Activated CD8-positive, alpha-beta memory T cell treated with anti-CD3 and anti-CD28 coated beads, Interleukin-2, amount 50 U/mL, for 4 hours (primary cell): ENCODE measurements around the gene TRMT2A.

Experiments used
- DNase-seq: peaks from one replicate; pipeline ENCODE4 v3.0.0-alpha.2; 2020

The TRMT2A gene

DNA sequence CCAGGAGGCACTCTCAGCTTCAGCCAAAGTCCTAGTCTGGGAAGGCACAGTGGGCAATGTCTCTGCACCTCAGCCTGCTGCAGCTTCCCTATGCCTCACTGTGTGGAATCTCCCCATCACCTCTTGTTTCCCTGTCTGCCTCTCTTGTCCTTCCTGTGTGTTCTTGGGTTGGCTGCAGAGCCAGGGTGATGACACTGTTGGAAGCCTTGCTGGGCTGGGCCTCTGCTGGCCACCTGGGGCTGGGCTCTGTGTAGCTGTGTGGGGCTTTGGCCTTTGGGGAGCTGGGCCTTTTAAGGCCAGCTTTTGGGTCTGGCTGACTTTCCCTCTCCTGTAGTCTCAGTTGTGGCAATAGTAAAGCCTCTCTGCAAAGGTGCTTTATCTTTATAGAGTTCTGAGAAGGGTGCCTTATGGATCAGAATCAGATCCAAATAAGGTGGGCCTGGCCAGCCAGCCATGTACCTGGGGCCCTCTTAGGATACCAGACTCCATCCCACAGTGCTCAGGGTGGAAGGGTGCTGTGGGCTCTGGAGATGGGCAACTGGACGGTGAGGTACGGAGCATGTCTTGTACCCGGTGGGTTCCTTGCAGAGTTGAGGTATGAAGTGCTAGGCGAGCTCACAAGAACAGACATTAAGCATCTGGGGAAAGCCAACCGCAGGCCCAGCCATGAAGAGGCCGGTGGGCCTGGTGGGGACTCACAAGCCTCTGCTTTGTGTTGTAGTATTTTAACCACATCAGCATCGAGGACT is 11.4 kb downstream of the TRMT2A start:
- no peak for DNase-seq

DNA sequence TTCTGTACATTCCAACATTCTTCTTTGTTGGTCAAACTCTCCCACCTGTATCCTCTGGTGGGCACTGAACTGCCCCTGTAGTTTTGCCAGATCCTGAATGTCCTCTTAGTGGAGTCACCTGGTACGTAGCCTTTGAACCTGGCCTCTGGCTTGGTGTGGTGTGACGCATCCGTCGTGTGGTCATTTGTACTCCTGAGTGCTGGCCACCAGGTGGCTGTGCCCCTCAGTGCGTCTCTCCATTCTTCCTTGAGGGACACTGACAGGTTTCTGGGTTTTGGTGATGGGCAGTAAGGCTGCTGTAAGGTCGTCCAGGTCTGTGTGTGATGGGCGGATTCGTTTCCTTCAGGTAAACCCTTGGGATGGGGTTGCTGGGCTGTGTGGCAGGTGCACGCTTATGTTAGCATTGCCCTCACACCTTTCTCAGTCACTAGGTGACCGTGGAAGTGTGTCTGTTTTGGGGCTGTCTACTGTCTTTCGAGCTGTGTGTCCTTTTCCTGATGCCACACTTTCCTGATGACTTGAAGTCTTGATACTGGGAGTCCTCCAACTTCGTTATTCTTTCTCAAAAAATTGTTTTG is 14.7 kb downstream of the TRMT2A start:
- no peak for DNase-seq

- no peak for DNase-seq
Measured at GRCh38 chr22:20101638-20102037, 15.4 kb downstream of the TRMT2A start.

DNA sequence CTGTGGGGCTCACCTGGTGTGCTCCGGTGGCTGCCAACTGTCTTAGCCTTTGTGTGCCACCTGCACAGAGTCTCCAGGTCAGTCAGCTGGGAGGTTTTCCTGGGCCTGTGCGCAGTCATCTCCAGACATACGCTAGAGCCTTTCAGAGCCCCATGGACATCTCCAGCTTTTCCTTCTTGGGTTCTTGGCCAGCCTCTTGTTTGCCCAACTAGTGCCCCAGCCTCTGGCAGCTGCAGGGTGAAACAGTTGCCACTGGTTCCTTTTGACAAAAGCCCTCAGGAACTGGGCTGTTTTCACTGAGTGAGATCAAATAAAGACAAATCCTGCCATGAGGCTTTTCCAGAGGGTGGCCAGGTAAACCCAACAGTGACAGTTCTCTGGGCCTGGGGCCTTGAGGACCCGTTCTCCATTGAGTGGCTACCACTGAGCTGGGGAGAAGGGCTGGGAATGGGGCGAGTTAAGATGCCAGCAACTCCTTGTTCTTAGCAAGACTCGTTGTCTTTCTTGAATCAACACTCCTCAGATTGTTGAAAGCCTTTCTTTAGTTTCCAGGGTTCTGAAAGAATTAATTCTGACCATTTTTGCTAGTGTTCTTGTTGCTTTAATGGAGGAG is 17.8 kb downstream of the TRMT2A start:
- no peak for DNase-seq

DNA sequence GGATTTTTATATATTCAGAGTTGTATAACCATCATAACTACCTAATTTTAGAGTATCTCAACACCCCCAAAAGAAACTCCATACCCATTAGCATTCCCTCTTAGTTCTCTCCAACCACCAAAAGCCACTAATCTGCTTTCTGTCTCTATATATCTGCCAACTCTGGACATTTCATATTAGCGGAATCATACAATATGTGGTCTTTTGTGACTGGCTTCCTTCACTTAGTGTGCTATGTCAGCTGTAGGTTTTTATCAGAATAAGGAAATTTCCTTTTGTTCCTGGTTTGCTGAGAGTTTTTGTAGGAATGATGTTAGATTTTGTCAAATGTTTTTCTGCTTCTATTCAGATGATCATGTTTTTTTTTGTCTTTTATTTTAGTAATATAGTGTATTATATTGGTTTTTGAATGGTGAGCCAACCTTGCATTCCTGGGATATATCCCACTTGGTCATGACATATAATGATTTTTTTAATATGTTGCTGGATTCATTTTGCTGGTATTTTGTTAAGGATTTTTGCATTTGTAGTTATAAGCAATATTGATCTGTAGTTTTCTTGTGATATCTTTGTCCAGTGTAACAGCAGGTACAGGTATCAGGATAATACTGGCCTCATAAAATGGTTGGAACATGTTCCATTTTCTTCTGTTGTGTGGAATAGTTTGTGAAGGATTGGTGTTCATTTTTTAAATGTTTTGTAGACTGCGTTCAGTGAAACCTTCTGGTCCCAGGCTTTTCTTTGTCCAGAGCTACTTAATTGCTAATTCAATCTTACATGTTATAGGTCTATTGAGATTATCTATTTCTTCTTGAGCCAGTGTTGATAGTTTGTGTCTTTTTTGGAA is 20.2 kb downstream of the TRMT2A start:
- no peak for DNase-seq

- no peak for DNase-seq
Measured at GRCh38 chr22:20095521-20095920, 21.5 kb downstream of the TRMT2A start.

GRCh38 chr22:20094197-20094807 is 22.7 kb downstream of the TRMT2A start:
- DNase-seq, result no peak

DNA sequence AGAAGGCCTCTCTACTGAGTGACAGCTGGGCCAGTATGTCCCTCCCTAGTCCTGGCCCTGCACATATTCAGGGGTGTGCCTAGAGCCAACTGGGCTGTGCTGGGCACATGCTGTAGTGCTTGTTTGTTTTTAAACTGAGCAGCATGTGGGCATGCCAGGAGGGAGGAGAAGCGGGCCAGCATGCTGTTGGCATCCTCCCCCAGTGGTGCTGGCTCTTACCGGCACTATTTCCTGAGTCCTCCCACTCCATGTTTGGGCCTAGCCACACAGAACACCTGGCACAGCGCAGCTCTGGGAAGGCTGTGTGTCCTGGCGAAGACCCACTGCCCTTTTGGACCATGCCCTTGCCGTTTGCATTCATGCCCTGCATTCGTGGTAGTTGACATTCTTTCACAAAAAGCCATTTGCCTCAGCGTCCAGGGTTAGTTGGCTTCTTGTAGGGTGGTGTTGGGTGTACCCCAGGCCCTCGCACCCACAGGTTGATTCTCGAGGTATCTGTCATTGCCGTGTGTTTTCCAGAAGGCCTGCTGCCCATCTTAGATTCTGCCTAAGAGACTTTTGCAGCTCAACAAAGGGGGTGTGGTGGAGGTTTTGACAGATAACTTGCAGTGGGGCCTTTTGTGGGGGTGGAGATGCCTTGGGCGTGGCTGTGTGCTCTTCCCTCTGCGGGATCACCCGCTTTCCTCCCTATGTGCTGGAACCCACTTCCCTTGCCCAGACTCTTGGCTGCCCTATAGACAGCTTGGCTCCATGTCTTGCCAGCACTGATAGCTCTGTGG is 23.4 kb downstream of the TRMT2A start:
- no peak for DNase-seq

DNA sequence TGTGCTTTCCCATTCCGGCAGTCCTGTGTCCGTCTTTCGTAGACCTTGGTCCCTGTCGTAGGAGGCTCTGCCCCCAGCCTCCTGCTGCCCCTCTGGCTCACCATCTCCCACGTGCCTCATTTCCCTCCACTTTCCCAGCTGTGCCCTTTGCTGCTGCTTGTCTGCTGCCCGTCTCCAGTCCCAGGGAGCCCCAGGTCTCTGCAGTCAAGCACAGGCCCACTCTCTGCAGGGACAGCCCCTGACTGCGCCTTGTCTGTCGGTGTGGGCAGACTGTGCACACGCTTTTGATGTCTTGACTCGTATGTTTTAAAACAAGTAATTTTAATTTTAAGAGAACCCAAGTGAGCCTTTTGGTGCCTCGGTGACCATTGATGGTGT is 24.6 kb downstream of the TRMT2A start:
- no peak for DNase-seq

DNA sequence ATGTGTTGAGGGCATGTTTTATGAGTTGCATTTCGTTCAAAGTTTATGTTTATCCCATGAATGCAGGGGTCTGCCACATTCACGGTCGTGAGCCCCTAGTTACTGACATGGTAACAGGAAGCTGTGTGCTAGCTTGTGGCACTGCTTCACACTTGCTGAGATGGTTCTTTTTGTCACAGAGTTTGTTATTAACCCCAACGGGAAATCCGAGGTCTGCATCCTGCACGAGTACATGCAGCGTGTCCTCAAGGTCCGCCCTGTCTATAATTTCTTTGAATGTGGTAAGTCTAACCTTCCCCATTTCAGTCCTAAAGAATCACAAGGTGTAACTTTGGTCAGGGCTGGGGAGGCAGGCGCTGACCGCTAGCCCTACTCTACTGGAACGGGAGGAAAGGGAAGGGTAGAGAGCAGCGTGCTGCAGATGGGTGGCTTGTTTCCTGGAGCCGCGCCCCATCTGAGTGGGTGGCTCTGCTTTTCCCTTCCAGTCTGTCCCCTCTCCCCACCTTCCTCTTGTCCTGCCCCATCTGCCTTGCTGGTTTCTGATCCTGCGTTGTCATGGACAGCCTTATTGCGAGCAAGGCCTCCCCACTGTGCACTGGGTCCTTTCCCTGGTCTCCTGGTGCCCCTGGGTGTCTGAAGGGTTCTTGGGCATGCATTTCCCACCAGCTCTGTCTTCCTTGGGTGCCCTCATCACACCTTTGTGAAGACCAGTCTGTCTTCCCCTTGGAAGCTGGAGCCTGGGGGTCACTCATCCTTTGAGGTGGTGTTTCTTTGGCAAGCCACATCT is 25.1 kb downstream of the TRMT2A start:
- no peak for DNase-seq

GRCh38 chr22:20090730-20091240 is 26.2 kb downstream of the TRMT2A start:
- no peak for DNase-seq

DNA sequence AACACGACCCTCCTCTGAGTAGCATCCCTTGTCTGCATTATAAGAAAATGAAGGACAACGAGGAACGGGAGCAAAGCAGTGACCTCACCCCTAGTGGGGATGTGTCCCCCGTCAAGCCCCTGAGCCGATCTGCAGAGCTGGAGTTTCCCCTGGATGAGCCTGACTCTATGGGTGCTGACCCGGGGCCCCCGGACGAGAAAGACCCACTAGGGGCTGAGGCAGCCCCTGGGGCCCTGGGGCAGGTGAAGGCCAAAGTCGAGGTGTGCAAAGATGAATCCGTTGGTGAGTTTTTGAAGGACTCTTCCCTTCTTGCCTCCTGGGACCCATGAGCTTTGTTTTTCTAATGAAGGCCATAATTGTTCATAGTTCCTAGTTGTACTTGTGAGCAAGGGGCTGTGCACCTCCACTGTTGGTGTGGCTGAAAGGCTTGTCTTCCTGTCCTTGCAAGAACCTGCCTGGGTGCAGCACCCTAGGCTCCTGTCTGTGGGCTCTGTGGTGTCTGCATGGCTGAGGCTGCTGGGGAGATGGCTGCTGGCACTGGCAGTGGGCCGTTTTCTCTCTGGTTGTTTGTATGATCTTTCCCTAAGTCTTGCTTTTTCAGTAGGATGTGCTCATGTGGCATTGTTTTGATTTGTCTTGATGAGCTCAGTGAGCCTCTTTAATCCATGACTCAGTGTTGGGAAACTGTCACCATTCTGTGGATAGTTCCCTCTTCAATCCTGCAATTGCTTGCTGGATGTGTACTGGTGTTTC is 26.9 kb downstream of the TRMT2A start:
- DNase-seq, result no peak

DNA sequence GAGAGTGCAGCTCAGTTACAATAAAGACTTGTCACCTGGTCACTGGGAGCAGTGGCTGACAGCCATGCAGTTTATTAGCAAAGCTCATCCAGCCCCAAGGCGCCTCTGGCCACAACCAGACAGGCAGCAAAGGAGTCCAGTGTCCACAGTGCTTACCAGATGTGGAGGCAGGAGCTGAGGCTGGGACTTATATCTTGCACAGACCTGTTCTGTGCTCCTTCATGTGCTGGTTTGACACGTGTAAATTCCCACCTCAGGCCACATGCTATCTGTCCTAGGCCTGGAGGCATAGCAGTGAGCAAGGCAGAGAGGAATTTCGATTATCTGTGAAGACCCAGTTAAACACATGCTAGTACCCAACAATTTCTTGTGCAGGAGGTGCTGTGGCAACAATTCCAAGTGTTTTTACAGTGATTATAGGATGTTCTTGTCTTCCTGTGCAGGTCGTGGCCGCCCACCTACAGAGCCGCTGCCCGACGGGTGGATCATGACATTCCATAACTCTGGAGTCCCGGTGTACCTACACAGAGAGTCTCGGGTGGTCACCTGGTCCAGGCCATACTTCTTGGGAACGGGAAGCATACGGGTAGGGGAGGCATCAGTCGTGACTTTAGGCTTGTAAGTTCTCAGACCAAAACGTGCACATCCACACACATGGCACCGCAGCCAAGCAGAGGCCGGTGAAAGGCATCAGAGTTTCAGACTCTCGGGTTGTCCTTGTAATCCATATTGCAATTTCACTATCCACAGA is 27.6 kb downstream of the TRMT2A start:
- no peak for DNase-seq

- no peak for DNase-seq
Measured at GRCh38 chr22:20088263-20088648, 28.8 kb downstream of the TRMT2A start.

- no peak for DNase-seq
Measured at GRCh38 chr22:20087319-20088262, 29.4 kb downstream of the TRMT2A start.

GRCh38 chr22:20086763-20087162 is 30.3 kb downstream of the TRMT2A start:
- DNase-seq, result no peak

- no peak for DNase-seq
Measured at GRCh38 chr22:20086101-20086599, 30.9 kb downstream of the TRMT2A start.

- DNase-seq, result no peak
Measured at GRCh38 chr22:20085651-20086050, 31.4 kb downstream of the TRMT2A start.
